GM18868 (cell line): ENCODE results near the gene MCRIP2.
"Not testable (repeated sequence)": the region's sequence is repeated elsewhere in the genome, so short reads cannot be mapped to it uniquely, and the experiment has no call there.

Source experiments
- ATAC-seq: cut with Tn5 transposase; IDR thresholded peaks from one replicate; pipeline ENCODE4 v1.9.1; 2021; ENCODE audit warnings: mild to moderate bottlenecking, moderate library complexity; ENCODE audit not compliant: unreplicated experiment

MCRIP2 gene

GRCh38 chr16:641326-642188 lies at the start of gene MCRIP2:
MCRIP2 (plus strand) TSS chr16:641828; CDS start chr16:641992, 164 bp downstream.
- ATAC-seq, result no peak

GRCh38 chr16:591892-592517 lies 49.6 kb upstream of the MCRIP2 start:
- ATAC-seq, result no peak

- ATAC-seq, result no peak
These were observed 48.9 kb upstream of the MCRIP2 start for GRCh38 chr16:592518-593306.

GRCh38 chr16:593406-593805 lies 48.2 kb upstream of the MCRIP2 start:
- ATAC-seq, result no peak

- ATAC-seq, result no peak
These were observed 47.8 kb upstream of the MCRIP2 start for GRCh38 chr16:593807-594206.

GRCh38 chr16:595094-595528 lies 46.5 kb upstream of the MCRIP2 start:
- no peak for ATAC-seq

GRCh38 chr16:595942-596735 lies 45.5 kb upstream of the MCRIP2 start:
- ATAC-seq, result no peak

- ATAC-seq, result no peak
These were observed 44.9 kb upstream of the MCRIP2 start for GRCh38 chr16:596736-597060.

GRCh38 chr16:597655-598054 lies 44.0 kb upstream of the MCRIP2 start:
- not testable (repeated sequence) for ATAC-seq

- ATAC-seq, result no peak
These were observed 42.5 kb upstream of the MCRIP2 start for GRCh38 chr16:598823-599739.

GRCh38 chr16:600781-601180 lies 40.8 kb upstream of the MCRIP2 start:
- no peak for ATAC-seq

GRCh38 chr16:603933-604332 lies 37.7 kb upstream of the MCRIP2 start:
- no peak for ATAC-seq

GRCh38 chr16:606656-607307 lies 34.8 kb upstream of the MCRIP2 start:
- no peak for ATAC-seq

- ATAC-seq, result no peak
These were observed 33.6 kb upstream of the MCRIP2 start for GRCh38 chr16:608019-608418.

GRCh38 chr16:609316-609715 lies 32.3 kb upstream of the MCRIP2 start:
- no peak for ATAC-seq

- ATAC-seq, result no peak
These were observed 31.6 kb upstream of the MCRIP2 start for GRCh38 chr16:609984-610383.

GRCh38 chr16:610513-611381 lies 30.9 kb upstream of the MCRIP2 start:
- no peak for ATAC-seq

- ATAC-seq, result no peak
These were observed 26.5 kb upstream of the MCRIP2 start for GRCh38 chr16:615122-615521.
